GM19351 (cell line): ENCODE measurements around the gene C1QL1.
A peak's percentile ranks its signal among the peaks of the same experiment; 100 is the strongest.
"Not testable (repeated sequence)": the region's sequence is repeated elsewhere in the genome, so short reads cannot be mapped to it uniquely, and the experiment has no call there.

Experiments used
- ATAC-seq: cut with Tn5 transposase; IDR thresholded peaks from one replicate; pipeline ENCODE4 v1.9.1; 2021; ENCODE audit warnings: mild to moderate bottlenecking, moderate library complexity; ENCODE audit not compliant: unreplicated experiment

Gene C1QL1

DNA sequence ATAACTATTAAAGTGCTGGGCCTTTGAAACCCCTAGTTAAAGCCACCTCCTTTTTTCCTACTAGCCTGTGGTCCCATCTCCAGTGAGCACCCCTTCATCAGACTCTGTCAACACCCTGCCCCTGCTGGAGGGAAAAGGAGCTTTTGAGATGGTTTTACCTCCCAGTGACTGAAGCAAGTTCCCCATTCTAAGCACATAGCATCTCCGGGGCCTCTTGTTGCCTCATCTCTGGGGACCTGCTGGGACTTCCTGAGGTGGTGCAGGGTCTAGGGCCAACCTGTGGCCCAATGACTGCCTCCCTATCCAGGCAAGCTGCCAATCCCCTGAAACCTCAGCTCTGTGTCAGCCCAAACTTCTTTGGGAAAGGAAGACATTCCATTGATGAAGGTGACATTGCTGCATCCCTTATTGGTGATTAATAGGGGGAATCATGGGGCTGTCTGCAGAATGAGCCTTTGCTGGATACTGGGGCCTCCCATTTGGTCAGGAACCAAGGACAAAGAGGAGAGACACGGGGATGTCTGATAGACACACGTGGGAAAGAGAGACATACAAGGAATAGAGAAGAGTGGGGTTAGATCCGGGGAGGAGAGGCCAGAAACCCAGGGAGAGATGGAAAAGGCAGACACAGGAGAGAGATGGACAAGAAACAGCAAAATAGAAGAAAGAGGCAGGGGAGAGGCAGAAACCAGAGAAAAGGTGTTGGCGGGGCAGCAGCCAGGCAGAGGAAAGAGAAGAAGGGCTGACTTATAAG, 2.4 kb downstream of the C1QL1 start:
- ATAC-seq = no peak

DNA sequence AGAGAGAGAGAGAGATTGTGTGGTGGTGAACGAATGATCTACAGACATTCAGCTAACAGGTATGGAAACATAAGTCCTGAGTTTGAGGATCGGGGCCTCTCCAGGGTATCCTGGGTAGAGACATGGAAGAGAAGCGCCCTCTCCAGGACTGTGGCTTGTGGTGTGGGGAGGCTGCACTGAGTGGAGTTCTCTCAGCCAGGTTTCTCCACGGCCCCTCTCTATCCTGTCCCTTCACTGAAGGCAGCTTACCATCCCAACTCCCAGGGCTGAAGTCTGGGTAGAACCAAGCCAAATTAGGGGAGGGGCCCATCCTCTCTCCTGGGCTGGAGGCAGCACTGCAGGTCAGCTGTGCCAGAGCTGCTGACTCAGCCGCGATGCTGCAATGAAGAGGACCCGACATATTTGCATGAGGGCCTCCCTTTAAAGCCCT, 6.2 kb downstream of the C1QL1 start:
- ATAC-seq = no peak

DNA sequence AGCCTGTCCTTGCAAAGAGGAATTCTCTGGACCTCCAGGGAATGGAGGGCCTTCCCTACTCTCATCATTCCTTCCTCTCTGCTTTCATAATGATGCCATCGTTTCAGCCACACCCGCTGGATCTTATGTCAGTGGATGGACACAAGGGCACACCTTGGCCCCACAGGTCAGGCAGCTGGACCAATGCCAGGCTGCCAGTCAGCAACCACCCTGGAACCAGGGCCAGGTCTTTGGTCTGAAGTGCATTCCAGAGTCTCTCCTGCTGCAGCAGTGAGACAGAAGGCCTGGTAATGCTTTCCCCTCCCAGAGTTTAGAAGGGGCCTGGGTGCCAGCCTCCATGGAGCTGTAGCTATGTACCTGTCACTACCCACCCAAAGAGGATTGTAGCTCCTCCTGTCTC, 7.4 kb downstream of the C1QL1 start:
- ATAC-seq = no peak

DNA sequence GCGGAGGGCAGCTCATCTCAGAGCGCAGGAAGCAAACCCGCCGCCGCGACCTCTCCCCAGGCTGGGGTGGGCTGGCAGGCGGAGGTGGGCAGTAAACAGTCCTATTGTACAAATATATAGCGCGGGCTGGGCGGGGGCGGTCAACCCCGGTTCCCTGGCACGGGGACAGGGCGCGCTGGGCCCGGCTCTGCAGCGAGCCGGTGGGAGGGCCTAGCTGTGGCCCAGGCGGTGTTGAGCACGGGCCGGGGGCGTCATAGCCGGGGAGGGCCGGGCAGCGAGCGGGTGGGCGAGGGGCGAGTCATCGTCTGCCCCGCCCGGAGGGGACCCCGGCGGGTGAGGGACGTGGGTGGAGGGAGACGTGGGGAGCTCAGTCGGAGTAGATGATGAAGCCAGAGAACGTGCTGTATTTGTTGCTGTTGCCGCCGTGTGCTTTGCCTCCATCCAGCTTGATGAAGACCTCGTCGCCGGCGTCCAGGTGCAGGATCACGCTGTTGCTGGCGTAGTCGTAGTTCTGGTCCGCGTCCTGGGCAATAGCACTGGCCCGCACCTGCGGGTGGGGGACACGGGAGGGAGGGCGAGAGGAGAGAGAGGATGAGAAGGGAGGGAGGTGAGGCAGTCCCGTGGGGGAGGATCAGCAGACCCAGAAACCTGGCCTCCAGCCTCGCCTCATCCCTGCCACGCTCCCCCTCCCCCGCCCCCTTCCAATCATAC, 8.1 kb downstream of the C1QL1 start:
- ATAC-seq = no peak

DNA sequence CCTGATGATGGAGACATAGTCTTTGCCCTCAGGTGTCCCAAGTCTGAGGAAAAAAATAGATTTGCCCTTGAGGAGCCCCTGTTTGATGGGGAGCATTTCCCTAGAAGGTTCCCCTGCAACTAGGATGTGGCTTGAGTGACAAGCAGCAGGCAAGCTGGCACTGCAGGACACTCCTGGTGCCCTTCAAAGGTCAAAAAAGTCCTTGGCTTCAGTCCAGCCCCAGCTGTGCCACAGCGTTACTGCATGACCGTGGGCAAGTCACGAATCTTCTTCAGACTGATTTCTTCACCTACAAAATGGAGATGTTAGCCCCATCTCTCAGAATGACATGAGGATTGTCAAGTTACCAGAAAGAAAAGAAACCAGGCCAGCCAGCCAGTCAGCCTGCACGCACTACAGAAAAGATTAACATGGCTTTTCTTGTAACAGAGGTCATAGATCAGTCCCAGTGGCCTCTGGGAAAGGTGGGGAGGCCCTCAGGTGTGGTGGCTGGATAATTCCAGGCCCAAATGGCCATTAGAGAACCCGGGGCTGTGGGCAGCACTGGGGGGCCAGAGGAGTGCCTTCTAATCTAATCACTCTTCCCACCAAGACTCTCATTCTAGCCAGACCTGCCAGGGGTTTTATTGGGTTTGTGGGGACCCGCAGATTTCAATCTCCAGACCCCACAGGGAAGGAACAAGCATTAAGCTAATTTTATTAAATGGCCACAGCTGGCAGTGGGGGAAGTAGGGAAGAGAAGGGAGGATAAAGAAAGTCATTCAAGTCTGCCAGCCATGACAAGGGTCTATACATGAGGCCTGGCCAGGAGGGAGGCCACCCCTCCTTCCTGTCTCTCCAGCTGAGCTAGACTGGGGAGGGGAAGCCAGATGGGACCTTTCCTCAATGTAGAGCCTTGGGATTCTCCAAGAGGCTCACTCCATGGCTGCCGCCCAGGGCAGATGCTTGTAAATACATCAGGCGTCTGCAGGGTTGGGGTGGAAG, 10.8 kb downstream of the C1QL1 start:
- no peak for ATAC-seq

DNA sequence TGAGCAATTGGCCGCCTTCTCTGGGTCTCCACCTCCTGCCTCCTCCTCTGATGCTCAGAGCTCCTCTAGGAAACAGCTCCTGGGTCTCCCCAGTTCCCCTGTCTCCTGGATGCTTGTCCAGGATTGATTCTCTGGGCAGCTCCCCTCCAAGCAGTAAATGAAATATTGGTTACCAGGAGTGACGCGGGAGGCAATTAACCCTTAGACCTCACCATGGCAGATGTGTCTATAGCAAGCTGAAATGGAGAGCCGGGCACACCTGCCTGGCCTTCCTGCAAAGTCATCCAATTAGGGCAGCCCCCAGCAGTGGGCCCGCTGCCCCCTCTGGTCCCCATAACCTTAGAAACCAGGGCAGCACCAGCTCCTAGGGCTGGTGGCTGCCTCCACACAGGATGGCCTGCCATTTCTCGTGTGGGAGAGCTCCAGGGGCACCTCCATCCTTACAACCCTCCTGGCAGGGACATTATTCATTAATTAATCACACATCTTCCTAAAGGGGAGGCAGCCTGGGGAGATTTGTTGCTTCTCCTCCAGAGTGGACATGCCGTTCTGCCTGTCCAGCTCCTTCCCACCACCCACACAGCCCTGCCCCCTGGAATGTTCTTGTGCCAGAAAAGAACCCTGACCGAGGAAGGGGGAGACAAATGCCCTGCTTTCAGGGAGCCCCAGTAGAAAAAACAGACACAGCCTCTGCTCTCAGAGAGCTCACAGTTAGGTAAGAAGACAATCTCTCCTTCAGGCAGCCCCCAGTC, 12.3 kb downstream of the C1QL1 start:
- no peak for ATAC-seq

DNA sequence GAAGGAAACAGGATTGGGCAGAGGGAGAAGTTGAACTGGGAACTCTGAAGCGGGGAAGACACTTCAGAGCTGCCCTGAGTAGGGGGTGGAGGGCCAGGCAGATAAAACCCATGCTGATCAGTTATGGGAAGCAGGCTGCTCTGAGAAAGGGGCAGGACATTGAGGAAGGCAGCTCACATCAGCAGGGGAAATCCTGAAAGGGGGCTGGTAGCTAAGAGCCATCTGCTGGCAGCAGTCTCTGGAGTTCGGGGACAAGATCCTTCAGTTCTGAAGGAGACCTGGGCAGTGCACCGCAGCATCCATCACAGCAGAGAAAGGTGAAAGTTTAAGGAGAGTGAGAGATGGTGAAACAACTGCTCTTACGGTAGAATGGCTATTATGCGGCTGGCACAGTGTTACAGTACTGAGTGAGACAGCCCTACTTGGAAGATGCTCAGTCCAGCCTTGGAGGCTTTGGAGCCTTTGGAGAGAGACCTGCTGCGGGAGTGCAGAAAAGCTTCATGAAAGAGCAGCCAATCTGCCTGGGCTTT, 15.1 kb downstream of the C1QL1 start:
- no peak for ATAC-seq

DNA sequence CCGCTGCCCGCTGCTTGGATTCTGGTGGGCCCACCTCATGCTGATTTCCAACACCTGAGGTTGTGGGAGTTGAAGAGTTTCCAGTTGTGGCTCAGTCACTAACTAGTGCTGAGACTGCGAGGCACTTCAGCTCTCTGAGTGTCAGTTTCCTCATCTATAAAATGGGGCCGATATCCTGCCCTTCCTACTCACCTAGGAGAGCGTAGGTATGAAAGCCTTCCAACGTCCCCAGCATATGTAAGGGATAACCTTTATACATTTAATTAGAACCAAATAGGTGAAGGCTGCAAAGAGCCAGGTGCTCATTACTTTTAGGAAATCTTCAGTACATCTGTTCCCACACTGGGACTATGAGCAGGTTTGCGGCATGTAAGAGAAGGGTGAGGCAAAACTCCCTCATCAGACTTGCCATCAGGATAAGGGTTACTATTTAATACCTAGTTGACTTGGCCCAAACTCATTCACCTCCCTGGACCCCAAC, 19.7 kb downstream of the C1QL1 start:
- ATAC-seq = no peak

DNA sequence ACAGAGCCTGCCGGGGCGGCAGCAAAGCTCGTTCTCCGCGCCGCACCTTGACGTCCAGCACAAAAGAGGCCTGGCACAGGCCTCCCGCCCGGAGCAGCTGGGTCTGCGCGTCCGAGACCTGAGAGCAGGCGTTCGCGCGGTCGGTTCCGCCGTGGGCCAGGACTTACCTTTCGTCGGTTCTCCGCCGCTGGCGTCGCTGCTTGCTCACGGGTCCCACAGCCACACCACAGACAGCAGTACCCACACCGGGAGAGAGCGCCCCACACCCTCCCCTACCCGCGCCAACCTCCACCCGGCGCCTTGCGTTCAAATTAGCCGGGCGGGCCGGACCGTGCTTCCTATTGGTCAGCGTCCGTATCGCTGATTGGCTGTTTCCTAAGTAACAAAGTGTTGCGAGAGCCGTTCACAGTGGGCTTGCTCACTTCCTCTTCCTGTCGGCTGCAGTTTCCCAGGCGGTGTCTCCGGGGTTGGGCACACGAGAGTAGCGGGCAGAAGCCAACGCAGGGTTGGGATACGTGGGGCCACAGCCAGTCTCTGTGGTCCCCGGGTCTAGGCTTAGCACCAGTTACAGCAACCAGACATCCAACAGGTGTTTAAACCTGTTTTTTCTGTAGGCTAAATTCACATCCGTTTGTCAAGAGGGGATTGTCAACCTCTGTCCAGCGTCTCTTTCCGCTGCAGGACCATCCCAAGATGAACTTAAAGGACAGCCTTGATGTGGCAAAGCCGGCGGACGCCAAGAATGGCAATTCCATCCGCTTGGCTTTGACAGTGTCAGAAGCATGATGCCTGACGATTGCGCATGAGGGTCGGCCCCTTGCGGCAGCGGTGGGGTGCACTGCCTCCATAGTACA, 20.4 kb downstream of the C1QL1 start, which contains the start of gene KIF18B:
Gene KIF18B, minus strand, starts transcription at position 313 of the 854 bp plus-strand sequence. CDS start 11,429 bp downstream, outside the sequence.
- ATAC-seq = peak; percentile 92

DNA sequence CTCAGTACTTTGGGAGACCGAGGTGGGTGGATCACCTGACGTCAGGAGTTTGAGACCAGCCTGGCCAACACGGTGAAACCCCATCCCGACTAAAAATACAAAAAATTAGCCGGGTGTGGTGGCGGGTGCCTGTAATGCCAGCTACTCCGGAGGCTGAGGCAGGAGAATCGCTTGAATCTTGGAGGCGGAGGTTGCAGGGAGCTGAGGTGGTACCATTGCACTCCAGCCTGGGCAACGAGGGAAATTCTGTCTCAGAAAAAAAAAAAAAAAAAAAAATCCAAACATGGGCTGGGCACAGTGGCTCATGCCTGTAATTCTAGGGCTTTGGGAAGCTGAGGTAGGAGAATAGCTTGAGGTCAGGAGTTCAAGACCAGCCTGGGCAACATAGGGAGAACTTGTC, 22.5 kb downstream of the C1QL1 start:
- not testable (repeated sequence) for ATAC-seq

DNA sequence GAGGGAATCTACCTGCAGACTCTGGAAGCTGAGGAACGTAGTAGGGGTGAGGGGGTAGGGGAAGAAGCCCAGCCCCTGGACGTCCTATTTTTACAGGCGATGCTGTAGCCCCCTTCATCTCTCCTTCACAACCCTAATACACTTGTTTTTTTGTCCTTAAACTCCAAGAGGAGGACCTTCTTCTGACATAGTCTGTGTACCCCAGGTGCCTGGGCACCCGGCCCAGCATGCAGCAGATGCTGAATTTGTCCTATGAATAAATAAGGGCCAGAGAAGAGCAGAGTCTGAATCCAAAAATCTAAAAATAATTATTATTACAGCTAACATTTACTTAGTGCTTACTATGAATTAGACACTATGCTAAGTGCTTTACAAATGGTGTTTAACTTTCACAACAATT, 25.6 kb downstream of the C1QL1 start:
- ATAC-seq = no peak

DNA sequence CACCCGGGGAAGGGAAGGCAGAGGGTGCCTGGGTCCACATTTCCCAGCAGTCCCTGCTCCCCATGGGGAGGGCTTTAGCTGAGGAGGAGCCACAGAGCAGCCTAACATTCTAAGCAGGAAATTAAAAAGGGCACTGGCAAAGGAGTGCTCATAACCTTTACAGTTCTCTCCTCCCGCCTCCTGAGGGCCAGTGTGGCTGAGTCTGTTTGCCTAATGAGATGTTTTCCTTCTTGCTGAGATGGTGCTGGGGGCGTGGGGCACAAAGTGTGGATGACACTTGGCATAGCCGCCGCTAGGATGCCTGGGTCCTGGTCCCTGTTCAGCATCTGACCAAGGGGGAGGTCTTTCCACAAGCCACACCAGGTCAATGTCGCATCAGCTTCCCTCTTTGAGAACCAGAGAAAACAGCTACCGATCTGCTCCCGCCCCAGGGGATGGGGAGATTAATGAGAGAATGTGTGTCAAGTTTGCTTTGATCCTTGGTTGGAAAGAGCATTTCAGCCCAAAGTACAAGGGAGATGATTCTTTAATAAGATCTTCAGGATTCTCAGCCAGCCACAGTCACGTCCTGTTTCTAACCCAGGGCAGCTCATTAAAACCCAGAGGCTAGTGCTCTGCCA, 26.3 kb downstream of the C1QL1 start:
- ATAC-seq = no peak

DNA sequence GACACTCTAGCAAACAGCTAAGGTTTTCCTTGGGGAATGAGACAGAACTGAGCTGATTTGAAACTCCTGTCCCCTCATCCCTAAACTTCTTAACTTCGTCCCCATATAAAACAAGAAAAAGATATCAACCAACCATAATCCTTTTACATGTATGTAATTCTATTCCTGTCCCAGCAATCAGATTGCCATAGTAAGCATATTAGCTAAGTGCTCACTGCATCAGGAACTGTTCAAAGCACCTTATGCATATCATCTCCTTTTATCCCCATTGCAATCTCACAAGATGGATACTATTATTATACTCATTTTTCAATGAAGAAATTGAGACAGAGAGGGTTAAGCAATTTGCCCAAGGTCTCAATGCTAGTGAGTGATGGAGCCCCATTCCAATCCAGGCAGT, 27.3 kb downstream of the C1QL1 start:
- ATAC-seq = no peak

DNA sequence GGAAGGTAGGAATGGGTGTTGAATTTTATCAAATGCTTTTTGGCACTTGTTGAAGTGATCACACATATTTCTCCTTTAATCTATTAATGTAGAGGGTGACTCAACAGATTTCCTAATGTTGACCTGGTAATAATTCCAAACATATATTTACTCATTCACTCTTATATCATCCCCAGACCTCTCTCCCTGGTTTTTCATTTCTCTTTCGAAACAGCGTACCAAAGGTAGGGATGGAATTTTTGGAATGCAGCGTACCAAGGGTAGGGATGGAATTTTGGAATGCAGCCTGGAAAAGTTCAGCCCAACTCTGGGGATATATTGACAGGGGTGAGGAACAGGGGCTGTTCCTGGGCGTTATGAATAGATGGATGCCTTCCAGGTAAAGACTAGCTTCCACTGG, 27.8 kb downstream of the C1QL1 start:
- ATAC-seq = no peak

DNA sequence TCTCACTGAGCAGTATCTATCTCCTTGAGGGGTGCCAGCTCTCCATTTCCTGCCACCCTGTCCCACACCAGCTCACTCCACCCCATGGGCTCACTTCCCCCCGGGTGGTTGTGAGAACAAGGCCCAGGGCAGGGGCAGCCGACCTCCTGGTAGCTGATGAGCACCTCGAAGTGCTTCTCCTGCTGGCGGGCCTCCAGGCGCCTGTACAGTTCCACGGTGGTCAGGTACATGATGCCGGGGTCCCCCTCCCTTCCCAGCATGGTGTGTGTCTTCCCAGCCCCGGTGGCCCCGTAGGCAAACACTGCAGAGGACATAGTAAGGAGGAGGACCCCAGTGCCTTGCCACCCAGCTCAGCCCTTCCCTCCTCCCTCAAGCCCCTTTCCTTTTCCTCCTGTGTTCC, 33.0 kb downstream of the C1QL1 start:
- ATAC-seq = no peak

DNA sequence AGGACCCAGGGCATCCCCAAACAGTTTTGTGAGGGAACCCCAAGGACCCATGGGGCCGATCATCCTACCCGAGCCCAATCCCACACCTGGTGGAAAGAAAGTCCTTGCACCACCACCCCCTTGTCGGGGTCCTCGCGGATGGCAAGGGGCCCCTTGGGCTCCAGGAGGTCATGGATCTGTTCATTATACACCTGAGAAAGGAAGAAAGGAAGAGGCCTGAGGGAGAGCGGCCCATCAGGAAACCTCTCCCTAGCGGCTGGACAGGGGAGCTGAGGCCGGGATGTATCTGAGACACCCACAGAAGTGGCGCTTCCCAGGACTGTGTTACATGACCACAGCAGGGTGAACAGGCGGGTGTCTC, 33.4 kb downstream of the C1QL1 start:
- no peak for ATAC-seq

DNA sequence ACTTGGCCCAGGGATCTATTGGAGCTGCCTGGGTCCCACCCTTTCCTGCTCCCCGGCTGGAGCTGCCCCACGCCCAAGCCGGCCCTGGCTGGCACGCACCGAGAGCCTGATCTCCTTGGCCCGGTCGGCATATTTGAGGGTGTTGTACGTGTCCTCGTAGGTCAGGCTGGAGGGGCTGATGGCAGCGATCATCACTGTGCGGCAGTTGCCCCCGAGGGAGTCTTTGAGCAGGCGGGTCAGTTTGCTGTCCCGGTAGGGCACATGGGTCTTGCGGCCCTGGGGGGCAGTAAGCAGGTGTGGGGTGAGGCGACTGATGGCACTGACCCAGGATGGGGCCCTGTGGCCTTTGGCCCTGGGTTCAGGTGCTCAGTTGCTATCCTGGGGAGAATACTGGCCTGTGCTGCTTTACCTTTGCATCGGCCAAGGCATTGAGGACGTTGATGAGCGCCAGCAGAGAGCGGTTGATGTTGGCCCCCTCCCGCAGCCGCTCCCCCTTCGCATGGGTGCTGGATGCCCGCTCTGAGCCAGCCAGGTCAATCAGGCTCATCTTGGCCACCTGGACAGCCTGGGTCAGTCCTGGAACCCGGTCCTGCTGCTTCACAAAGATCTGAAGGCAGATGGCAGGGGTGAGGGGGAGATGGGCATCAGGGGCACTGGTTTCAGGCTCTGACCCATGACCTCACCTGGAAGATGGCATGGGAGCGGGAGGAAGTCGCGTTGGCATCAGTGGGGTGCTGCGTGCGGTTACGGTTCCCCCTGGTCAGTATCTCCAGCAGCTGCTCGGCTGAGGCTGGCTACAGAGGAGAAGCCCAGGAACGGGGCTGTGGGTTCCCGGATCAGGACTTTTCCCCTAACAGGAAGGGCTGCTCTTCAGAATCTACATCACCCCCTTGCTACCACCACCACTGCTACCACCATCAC, 34.0 kb downstream of the C1QL1 start:
- no peak for ATAC-seq

DNA sequence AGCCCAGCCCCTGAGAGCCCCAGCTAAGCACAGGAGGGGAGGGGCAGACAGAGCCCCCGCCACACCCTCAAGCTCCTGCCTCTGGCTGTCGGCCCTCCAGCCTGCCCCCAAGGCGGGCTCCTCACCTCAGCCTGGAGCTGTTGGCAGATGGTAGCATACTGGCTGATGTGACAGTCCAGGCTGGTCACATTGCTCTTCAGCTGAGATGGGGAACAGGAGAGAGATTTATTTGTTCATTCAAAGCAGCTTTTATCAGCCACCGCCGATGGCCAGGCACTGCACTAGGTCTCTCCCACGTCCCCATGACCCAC, 35.4 kb downstream of the C1QL1 start:
- no peak for ATAC-seq
